Astrocyte of the spinal cord (primary cell): ENCODE results near the gene ARHGAP11B.
"Not testable (repeated sequence)": the region's sequence is repeated elsewhere in the genome, so short reads cannot be mapped to it uniquely, and the experiment has no call there.

ENCODE experiments used
- DNase-seq: peaks from one replicate; pipeline ENCODE4 v3.0.0; 2011; ENCODE audit warnings: low read depth, low spot score
- H3K4me3 ChIP-seq: 2 replicates; pipeline ENCODE4 v1.5.1; 2011; ENCODE audit warnings: low read depth, mild to moderate bottlenecking, low read length, moderate library complexity
- in situ Hi-C: cut with HindIII; loops from 2 replicates; pipeline ENCODE4 v1.10.0; 2017; ENCODE audit warnings: low sequenced_read_pairs
- TF ChIP-seq, protein P1 (sequence below): IDR thresholded peaks from 2 replicates; pipeline ENCODE4 v1.5.1; 2012; ENCODE audit warnings: low read depth, mild to moderate bottlenecking, low read length, inconsistent platforms

The ARHGAP11B gene

GRCh38 chr15:30670056-30670455 is 44.1 kb downstream of the ARHGAP11B start:
- H3K4me3 ChIP-seq = no peak overlapping the region
- DNase-seq = no peak
- TF ChIP-seq, protein P1, sequence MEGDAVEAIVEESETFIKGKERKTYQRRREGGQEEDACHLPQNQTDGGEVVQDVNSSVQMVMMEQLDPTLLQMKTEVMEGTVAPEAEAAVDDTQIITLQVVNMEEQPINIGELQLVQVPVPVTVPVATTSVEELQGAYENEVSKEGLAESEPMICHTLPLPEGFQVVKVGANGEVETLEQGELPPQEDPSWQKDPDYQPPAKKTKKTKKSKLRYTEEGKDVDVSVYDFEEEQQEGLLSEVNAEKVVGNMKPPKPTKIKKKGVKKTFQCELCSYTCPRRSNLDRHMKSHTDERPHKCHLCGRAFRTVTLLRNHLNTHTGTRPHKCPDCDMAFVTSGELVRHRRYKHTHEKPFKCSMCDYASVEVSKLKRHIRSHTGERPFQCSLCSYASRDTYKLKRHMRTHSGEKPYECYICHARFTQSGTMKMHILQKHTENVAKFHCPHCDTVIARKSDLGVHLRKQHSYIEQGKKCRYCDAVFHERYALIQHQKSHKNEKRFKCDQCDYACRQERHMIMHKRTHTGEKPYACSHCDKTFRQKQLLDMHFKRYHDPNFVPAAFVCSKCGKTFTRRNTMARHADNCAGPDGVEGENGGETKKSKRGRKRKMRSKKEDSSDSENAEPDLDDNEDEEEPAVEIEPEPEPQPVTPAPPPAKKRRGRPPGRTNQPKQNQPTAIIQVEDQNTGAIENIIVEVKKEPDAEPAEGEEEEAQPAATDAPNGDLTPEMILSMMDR = no peak
- in situ Hi-C loops = no loop called here

- TF ChIP-seq, protein P1 = no peak
- H3K4me3 ChIP-seq = no peak overlapping the region
- DNase-seq = no peak
- in situ Hi-C loops = no loop called here
Measured at GRCh38 chr15:30671309-30671708, 45.4 kb downstream of the ARHGAP11B start.

DNA sequence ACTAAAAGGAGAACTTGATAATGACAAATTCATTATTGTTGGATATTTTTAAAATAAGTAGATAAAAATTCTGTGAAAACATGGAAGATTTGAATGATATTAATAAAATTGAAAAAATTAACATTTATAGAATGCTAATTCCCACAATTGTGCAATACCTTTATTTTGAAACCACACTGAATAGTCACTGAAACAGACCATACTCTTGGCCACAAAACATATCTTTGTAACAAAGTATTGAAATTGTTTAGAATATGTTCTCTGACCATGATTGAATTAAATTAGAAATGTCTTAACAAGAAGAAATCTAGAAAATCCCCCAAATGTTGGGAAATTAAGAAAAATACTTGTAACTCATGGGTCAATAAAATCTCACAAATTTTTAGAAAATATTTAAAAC is 49.2 kb downstream of the ARHGAP11B start:
- in situ Hi-C loops = no loop called here
- no peak overlapping the region for H3K4me3 ChIP-seq
- DNase-seq = no peak
- TF ChIP-seq, protein P1 = no peak

DNA sequence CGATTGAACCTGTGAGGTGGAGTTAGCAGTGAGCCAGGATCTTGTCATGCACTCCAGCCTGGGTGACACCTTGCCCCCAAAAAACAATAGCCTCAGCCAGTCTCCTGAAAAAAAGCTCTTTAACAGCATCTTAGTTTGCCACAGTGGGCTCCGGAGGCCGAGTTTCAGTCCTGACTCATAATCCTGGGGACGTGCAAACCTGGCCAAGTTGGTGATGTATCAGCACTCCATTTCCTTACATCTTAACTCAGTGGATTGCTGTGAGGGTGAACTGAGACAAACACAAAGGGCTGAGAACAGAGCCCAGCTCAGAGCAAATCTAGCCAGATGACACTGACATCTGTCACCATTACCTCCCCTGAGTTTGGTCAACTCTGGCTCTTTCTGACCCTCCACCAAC is 50.0 kb downstream of the ARHGAP11B start:
- H3K4me3 ChIP-seq, in situ Hi-C loops: not testable (repeated sequence)
- peak; percentile 62 for DNase-seq

GRCh38 chr15:30680997-30681396 is 55.1 kb downstream of the ARHGAP11B start:
- H3K4me3 ChIP-seq, in situ Hi-C loops, DNase-seq: not testable (repeated sequence)

DNA sequence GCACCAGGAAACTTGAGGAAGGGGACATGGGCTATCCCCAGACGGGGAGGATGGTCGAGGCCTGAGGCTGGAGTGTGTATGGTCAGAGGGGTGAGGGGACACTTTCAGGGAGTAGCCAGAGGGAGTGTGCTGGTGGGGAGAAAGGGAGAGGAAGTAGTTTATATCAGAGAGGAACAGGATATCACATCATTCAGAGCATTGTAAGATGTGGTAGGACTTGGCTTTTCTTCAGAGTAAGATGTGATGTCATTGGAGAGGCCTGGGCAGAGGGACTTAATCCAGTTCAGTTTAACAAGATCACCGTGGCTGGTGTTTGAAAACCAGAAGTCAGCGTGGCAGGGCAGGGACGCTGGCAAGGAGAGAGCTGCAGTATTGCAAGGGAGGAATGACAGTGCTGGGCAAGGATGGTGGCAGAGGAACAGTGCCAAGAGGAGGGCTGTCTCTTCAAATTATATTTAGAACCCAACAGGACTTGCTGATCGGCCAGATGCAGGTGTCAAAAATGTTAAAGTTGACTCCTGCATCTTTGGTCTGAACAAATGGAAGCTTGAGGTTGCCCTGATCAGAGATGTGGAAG is 59.9 kb downstream of the ARHGAP11B start:
- H3K4me3 ChIP-seq, DNase-seq, in situ Hi-C loops: not testable (repeated sequence)

GRCh38 chr15:30686651-30687050 is 60.7 kb downstream of the ARHGAP11B start:
- in situ Hi-C loops, H3K4me3 ChIP-seq, DNase-seq: not testable (repeated sequence)
